HL-60 (cell line): ENCODE measurements around the gene SLC44A3.

Experiments used
- GABPA ChIP-seq: IDR thresholded peaks from 2 replicates; pipeline ENCODE4 v1.6.1; 2012; ENCODE audit warnings: low read depth
- TF ChIP-seq, protein P1 (sequence below): IDR thresholded peaks from one replicate; pipeline ENCODE4 v1.5.1; 2011; ENCODE audit warnings: low read length, control low read depth, inconsistent platforms; ENCODE audit not compliant: insufficient read depth

DNA sequence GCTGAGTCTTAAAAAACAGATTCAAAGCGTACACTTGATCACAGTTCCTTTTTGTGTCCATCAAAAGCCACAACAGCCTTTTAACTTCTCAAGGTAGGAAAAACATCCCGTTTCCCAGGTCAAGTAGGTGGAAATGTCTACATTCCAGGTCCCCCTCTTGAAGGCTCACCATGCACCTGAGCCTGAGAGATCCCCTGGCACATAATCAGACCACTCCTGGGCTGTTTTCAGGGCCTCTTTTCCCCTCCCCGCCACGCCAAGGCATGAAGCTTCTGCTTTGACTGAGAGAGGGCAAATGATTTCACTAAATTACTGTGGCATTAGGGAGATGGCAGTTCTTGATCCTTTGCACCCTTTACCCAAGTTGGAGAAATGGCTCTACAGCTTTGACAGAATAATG is 85.0 kb downstream of the SLC44A3 start:
- no peak for TF ChIP-seq GABPA
- TF ChIP-seq, protein P1, sequence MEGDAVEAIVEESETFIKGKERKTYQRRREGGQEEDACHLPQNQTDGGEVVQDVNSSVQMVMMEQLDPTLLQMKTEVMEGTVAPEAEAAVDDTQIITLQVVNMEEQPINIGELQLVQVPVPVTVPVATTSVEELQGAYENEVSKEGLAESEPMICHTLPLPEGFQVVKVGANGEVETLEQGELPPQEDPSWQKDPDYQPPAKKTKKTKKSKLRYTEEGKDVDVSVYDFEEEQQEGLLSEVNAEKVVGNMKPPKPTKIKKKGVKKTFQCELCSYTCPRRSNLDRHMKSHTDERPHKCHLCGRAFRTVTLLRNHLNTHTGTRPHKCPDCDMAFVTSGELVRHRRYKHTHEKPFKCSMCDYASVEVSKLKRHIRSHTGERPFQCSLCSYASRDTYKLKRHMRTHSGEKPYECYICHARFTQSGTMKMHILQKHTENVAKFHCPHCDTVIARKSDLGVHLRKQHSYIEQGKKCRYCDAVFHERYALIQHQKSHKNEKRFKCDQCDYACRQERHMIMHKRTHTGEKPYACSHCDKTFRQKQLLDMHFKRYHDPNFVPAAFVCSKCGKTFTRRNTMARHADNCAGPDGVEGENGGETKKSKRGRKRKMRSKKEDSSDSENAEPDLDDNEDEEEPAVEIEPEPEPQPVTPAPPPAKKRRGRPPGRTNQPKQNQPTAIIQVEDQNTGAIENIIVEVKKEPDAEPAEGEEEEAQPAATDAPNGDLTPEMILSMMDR, result no peak
